ENCODE results near the gene MSMP. TPM values are rescaled to one million over a fixed set of nuclear protein-coding genes. Genes with fewer than 3 reads are reported as not detected.

Gene MSMP
- total and polyA plus RNA-seq, 2 donors (not counting 1 experiment from before 2014, with no cell fraction given): 2.3 to 3.9 TPM

- Histone ChIP-seq H3K4me1 (ENCODE audit: control insufficient read depth in 2 of 2, insufficient read depth in 2 of 2, low read length in 2 of 2) (peaks cover 39 to 48% of the 10 kb centered on the region in 2 donors), H2AFZ (ENCODE audit: insufficient read depth, low read depth, low read length, poor library complexity, severe bottlenecking) (no peak overlapping the region), H3K4me2 (replicated peaks; ENCODE audit: low read depth, low read length, poor library complexity, severe bottlenecking) (no peak overlapping the region), H3K9me3 (ENCODE audit: control extremely low read depth in 1 of 3, control insufficient read depth in 2 of 3, insufficient read depth in 1 of 3, low read length in 2 of 3) (no peaks in the 10 kb centered on the region), H3K36me3 (replicated peaks in 1 of 2; ENCODE audit: control extremely low read depth in 1 of 2, control insufficient read depth in 1 of 2, extremely low read depth in 1 of 2, insufficient read depth in 2 of 2, low read length in 1 of 2) (peaks cover 2 to 38% of the 10 kb centered on the region in 2 experiments), H3K27me3 (replicated peaks in 1 of 4; ENCODE audit: control extremely low read depth in 1 of 4, control insufficient read depth in 3 of 4, insufficient read depth in 4 of 4, low read length in 3 of 4) (no peaks in the 10 kb centered on the region), H3K4me3 (ENCODE audit: control extremely low read depth in 1 of 5, extremely low read depth in 1 of 5, insufficient read depth in 1 of 5, low read depth in 2 of 5, low read length in 4 of 5) (no peak overlapping the region), H3K9ac (ENCODE audit: low read length) (no peak overlapping the region), H3K79me2 (ENCODE audit: control insufficient read depth, insufficient read depth, low read length) (peaks cover 80% of the 10 kb centered on the region), H4K20me1 (ENCODE audit: control insufficient read depth, insufficient read depth, low read length, poor library complexity, severe bottlenecking) (no peaks in the 10 kb centered on the region), H3K27ac (ENCODE audit: low read length in 2 of 2) (peak overlapping the region in 1 of 2 donors; percentile 94)
- intact Hi-C loops (cut with micrococcal nuclease): loop anchor here (5.0 kb wide), 1 partner anchor 638 kb away; the partner anchor contains the start of gene ATOSB
- Mint-ChIP-seq H3K27ac (peak overlapping the region; percentile 97), H3K4me3 (peak overlapping the region; percentile 93), H3K4me1 (peaks cover 59% of the 10 kb centered on the region), H3K27me3 (no peaks in the 10 kb centered on the region), H3K9me3 (ENCODE audit: insufficient read depth) (no peaks in the 10 kb centered on the region)
- DNase-seq (no peak), ATAC-seq (ENCODE audit: low read depth) (no peak)
- ChIA-PET CTCF (interaction anchor here (0.8 to 7.7 kb wide), 7 partner anchors 9 to 276 kb away, joined by 3 to 56 read pairs (median 3); partner anchors contain the start of genes CREB3, GBA2, RGP1 and TLN1), POLR2A (no interaction called here)
- 100% methylated on average over 3 of the region's 4 CpGs for WGBS (ENCODE audit: insufficient coverage)
- TF ChIP-seq EZH2 (IDR thresholded peaks at IDR 0.05; ENCODE audit: borderline replicate concordance, insufficient read depth, low read depth, low read length, poor library complexity, severe bottlenecking): no peak
- TF ChIP-seq CTCF (IDR thresholded peaks at IDR 0.05): no peak
Observed at GRCh38 chr9:35755071-35755470, 995 bp upstream of the MSMP start.

- H3K4me2 ChIP-seq (replicated peaks; ENCODE audit: low read depth, low read length, poor library complexity, severe bottlenecking): no peak overlapping the region
- peaks cover 35 to 45% of the 10 kb centered on the region in 2 donors for H3K4me1 ChIP-seq (ENCODE audit: control insufficient read depth in 2 of 2, insufficient read depth in 2 of 2, low read length in 2 of 2)
- Mint-ChIP-seq H3K27ac (peak overlapping the region; percentile 63), H3K9me3 (ENCODE audit: insufficient read depth) (no peaks in the 10 kb centered on the region), H3K27me3 (no peaks in the 10 kb centered on the region), H3K4me1 (peaks cover 52% of the 10 kb centered on the region), H3K4me3 (no peak overlapping the region)
- H2AFZ ChIP-seq (ENCODE audit: insufficient read depth, low read depth, low read length, poor library complexity, severe bottlenecking): no peak overlapping the region
- H3K36me3 ChIP-seq (replicated peaks in 1 of 2; ENCODE audit: control extremely low read depth in 1 of 2, control insufficient read depth in 1 of 2, extremely low read depth in 1 of 2, insufficient read depth in 2 of 2, low read length in 1 of 2): peaks cover 2 to 38% of the 10 kb centered on the region in 2 experiments
- H3K79me2 ChIP-seq (ENCODE audit: control insufficient read depth, insufficient read depth, low read length): peaks cover 75% of the 10 kb centered on the region
- H3K9me3 ChIP-seq (ENCODE audit: control extremely low read depth in 1 of 3, control insufficient read depth in 2 of 3, insufficient read depth in 1 of 3, low read length in 2 of 3): no peaks in the 10 kb centered on the region
- no peak for ATAC-seq (ENCODE audit: low read depth)
- no peak for DNase-seq
- no peaks in the 10 kb centered on the region for H3K27me3 ChIP-seq (replicated peaks in 1 of 4; ENCODE audit: control extremely low read depth in 1 of 4, control insufficient read depth in 3 of 4, insufficient read depth in 4 of 4, low read length in 3 of 4)
- TF ChIP-seq CTCF (IDR thresholded peaks at IDR 0.05): no peak
- intact Hi-C loops (cut with micrococcal nuclease): no loop called here
- H3K4me3 ChIP-seq (ENCODE audit: control extremely low read depth in 1 of 5, extremely low read depth in 1 of 5, insufficient read depth in 1 of 5, low read depth in 2 of 5, low read length in 4 of 5): no peak overlapping the region
- ChIA-PET CTCF (interaction anchor here (1.0 to 1.8 kb wide), 2 partner anchors 17 kb away, joined by 5 to 10 read pairs; no protein-coding TSS in a partner anchor), POLR2A (interaction anchor here (0.8 kb wide), 1 partner anchor 21 kb away, joined by 5 read pairs; the partner anchor contains the start of genes CREB3 and TLN1)
- H4K20me1 ChIP-seq (ENCODE audit: control insufficient read depth, insufficient read depth, low read length, poor library complexity, severe bottlenecking): peaks cover 2% of the 10 kb centered on the region
- no peak overlapping the region for H3K9ac ChIP-seq (ENCODE audit: low read length)
- 100% methylated on average over 2 of the region's 5 CpGs for WGBS (ENCODE audit: insufficient coverage)
- no peak overlapping the region for H3K27ac ChIP-seq (ENCODE audit: low read length in 2 of 2)
Observed at GRCh38 chr9:35753466-35753865, 610 bp downstream of the MSMP start.
